Gastroesophageal sphincter (tissue), 4 donors: ENCODE measurements around the gene MYDGF. TPM values are rescaled to one million over a fixed set of nuclear protein-coding genes. Genes with fewer than 3 reads are reported as not detected.
A peak's percentile ranks its signal among the peaks of the same experiment; 100 is the strongest.

ENCODE experiments used
- ATAC-seq: fragments of 150-250 bp; one replicate; pipeline ENCODE4 v1.9.1; 2016; ENCODE audit warnings: mild to moderate bottlenecking, moderate library complexity
- H3K27ac ChIP-seq, 4 donors: fragments of 200-600 bp; sonication (generic) in 3 of 4; 1 replicate in 3 of 4; 2 replicates in 1 of 4; pipeline ENCODE4 v1.5.1; 2016 to 2019
- H3K27me3 ChIP-seq: fragments of 200-600 bp; sonication (generic); one replicate; pipeline ENCODE4 v1.5.1; 2019
- H3K36me3 ChIP-seq, 2 donors: fragments of 200-600 bp; sonication (generic); one replicate each; pipeline ENCODE4 v1.5.1; 2019; ENCODE audit warnings: control low read depth in 1 of 2
- H3K4me1 ChIP-seq, 3 donors: fragments of 200-600 bp; sonication (generic); 1 replicate in 2 of 3; 2 replicates in 1 of 3; pipeline ENCODE4 v1.5.1; 2016 to 2019; ENCODE audit warnings: control low read depth in 2 of 3
- H3K4me3 ChIP-seq, 2 donors: fragments of 200-600 bp; sonication (generic); one replicate each; pipeline ENCODE4 v1.5.1; 2019; ENCODE audit warnings: mild to moderate bottlenecking in 1 of 2, moderate library complexity in 1 of 2
- H3K9me3 ChIP-seq, 3 donors: fragments of 200-600 bp; sonication (generic); one replicate each; pipeline ENCODE4 v1.5.1; 2017 to 2019; ENCODE audit warnings: control low read depth in 2 of 3
- CTCF ChIP-seq, 4 experiments: fragments of 200-600 bp in 2 of 4; fragments of 450-650 bp in 2 of 4; sonication (generic) in 1 of 4; IDR thresholded peaks; one replicate each; pipeline ENCODE4 v1.5.1; 2017 to 2019; ENCODE audit warnings: antibody characterized with exemption in 4 of 4, mild to moderate bottlenecking in 2 of 4, moderate library complexity in 2 of 4
- EP300 ChIP-seq: sonication (generic); formaldehyde crosslinking; IDR thresholded peaks from one replicate; pipeline ENCODE4 v1.6.1; 2017; ENCODE audit warnings: antibody characterized with exemption, mild to moderate bottlenecking
- POLR2A ChIP-seq, 2 donors: fragments of 450-650 bp; IDR thresholded peaks; one replicate each; pipeline ENCODE4 v1.6.1; 2017; ENCODE audit warnings: antibody characterized with exemption in 2 of 2, mild to moderate bottlenecking in 2 of 2, moderate library complexity in 1 of 2
- POLR2AphosphoS5 ChIP-seq: sonication (generic); formaldehyde crosslinking; IDR thresholded peaks from one replicate; pipeline ENCODE4 v1.6.1; 2017; ENCODE audit warnings: antibody characterized with exemption
- WGBS, 2 donors: methylation state at CpG; one replicate each; pipeline ENCODE4 v1.1.5; 2018; ENCODE audit warnings: low coverage in 1 of 2; 5-methylcytosine and 5-hydroxymethylcytosine counted together
- total RNA-seq, 4 donors: library from RNA; depleted of rRNA; stranded (reverse); fragments of >200 nt; gene quantifications; one replicate each; pipeline ENCODE4 v1.1.0, GENCODE V29; 2016

Gene MYDGF
- total RNA-seq, 4 donors from 2014 or later, result 20.5 to 44.6 (median 30.1) TPM

GRCh38 chr19:4653793-4654436, 16.2 kb downstream of the MYDGF start:
- TF ChIP-seq CTCF (IDR thresholded peaks at IDR 0.05), result no peak
- TF ChIP-seq POLR2A (IDR thresholded peaks at IDR 0.05), result no peak
- TF ChIP-seq EP300, result no peak
- TF ChIP-seq POLR2AphosphoS5, result no peak
- Histone ChIP-seq H3K27ac (no peak overlapping the region), H3K4me1 (peaks cover 0 to 17% (median 3%) of the 10 kb centered on the region in 3 donors), H3K27me3 (no peaks in the 10 kb centered on the region), H3K9me3 (peaks cover 0 to 12% (median 0%) of the 10 kb centered on the region in 3 donors), H3K4me3 (no peak overlapping the region), H3K36me3 (peaks cover 0 to 72% of the 10 kb centered on the region in 2 donors)
- 65 to 69% methylated on average over 3 to 7 of the region's 13 CpGs for WGBS, 2 donors
- ATAC-seq, result no peak

- Histone ChIP-seq H3K9me3 (no peaks in the 10 kb centered on the region), H3K4me1 (peaks cover 0 to 34% (median 8%) of the 10 kb centered on the region in 3 donors), H3K36me3 (peaks cover 0 to 54% of the 10 kb centered on the region in 2 donors), H3K27me3 (no peaks in the 10 kb centered on the region), H3K27ac (no peak overlapping the region), H3K4me3 (no peak overlapping the region)
- TF ChIP-seq CTCF (IDR thresholded peaks at IDR 0.05), result no peak
- TF ChIP-seq POLR2A (IDR thresholded peaks at IDR 0.05), result no peak
- no peak for TF ChIP-seq EP300
- no peak for TF ChIP-seq POLR2AphosphoS5
- 100% methylated on average over 4 of the region's 44 CpGs; no CpG with 5 or more reads in 1 of the 2 donors for WGBS, 2 donors
- ATAC-seq, result no peak
These were observed 18.1 kb downstream of the MYDGF start for GRCh38 chr19:4652075-4652474.

- peaks cover 0 to 49% (median 8%) of the 10 kb centered on the region in 3 donors for H3K4me1 ChIP-seq
- H3K27ac ChIP-seq, result peak overlapping the region in 3 of 4 donors; percentile 41 to 85 (median 82)
- WGBS, 2 donors, result 60% methylated on average over 1 of the region's 2 CpGs; no CpG with 5 or more reads in 1 of the 2 donors
- peaks cover 0 to 35% of the 10 kb centered on the region in 2 donors for H3K36me3 ChIP-seq
- H3K9me3 ChIP-seq, result no peaks in the 10 kb centered on the region
- no peaks in the 10 kb centered on the region for H3K27me3 ChIP-seq
- no peak overlapping the region for H3K4me3 ChIP-seq
- ATAC-seq, result no peak
- no peak for TF ChIP-seq POLR2AphosphoS5
- TF ChIP-seq POLR2A (IDR thresholded peaks at IDR 0.05), result no peak
- TF ChIP-seq EP300, result no peak
- TF ChIP-seq CTCF (IDR thresholded peaks at IDR 0.05), result no peak
These were observed 20.0 kb downstream of the MYDGF start for GRCh38 chr19:4650159-4650558.

GRCh38 chr19:4649392-4650047, 20.6 kb downstream of the MYDGF start:
- peaks cover 0 to 49% (median 8%) of the 10 kb centered on the region in 3 donors for H3K4me1 ChIP-seq

GRCh38 chr19:4647676-4648644, 22.2 kb downstream of the MYDGF start:
- peaks cover 0 to 49% (median 8%) of the 10 kb centered on the region in 3 donors for H3K4me1 ChIP-seq
- H3K9me3 ChIP-seq, result no peaks in the 10 kb centered on the region
- H3K27me3 ChIP-seq, result no peaks in the 10 kb centered on the region
- TF ChIP-seq CTCF (IDR thresholded peaks at IDR 0.05), result peak in 1 of 4 experiments; percentile 34
- no peak for TF ChIP-seq POLR2A (IDR thresholded peaks at IDR 0.05)
- no peak for TF ChIP-seq EP300
- TF ChIP-seq POLR2AphosphoS5, result peak; percentile 62
- peak; percentile 71 for ATAC-seq
- H3K36me3 ChIP-seq, result peaks cover 0 to 20% of the 10 kb centered on the region in 2 donors
- no peak overlapping the region for H3K4me3 ChIP-seq
- 68% methylated on average over 5 of the region's 20 CpGs; no CpG with 5 or more reads in 1 of the 2 donors for WGBS, 2 donors
- H3K27ac ChIP-seq, result peak overlapping the region; percentile 71 to 85 (median 82)

More at GRCh38 chr19:4649392-4650047, 20.6 kb downstream of the MYDGF start:
- peaks cover 0 to 28% of the 10 kb centered on the region in 2 donors for H3K36me3 ChIP-seq
- WGBS, 2 donors, result 80 to 90% methylated on average over 2 to 3 of the region's 19 CpGs
- peak overlapping the region in 3 of 4 donors; percentile 41 to 85 (median 82) for H3K27ac ChIP-seq
- H3K9me3 ChIP-seq, result no peaks in the 10 kb centered on the region
- TF ChIP-seq POLR2A (IDR thresholded peaks at IDR 0.05) (no peak), POLR2AphosphoS5 (no peak)
- no peaks in the 10 kb centered on the region for H3K27me3 ChIP-seq
- no peak overlapping the region for H3K4me3 ChIP-seq
- no peak for ATAC-seq
